Endothelial cell of umbilical vein (primary cell): ENCODE results near the gene PPHLN1.

Experiments
- EZH2 ChIP-seq: IDR thresholded peaks from 2 replicates; pipeline ENCODE4 v1.6.1; 2012; ENCODE audit warnings: borderline replicate concordance, low read depth, mild to moderate bottlenecking, moderate library complexity, low read length, inconsistent platforms; ENCODE audit not compliant: severe bottlenecking
- JUN ChIP-seq: IDR thresholded peaks from 2 replicates; pipeline ENCODE4 v1.6.1; 2011; ENCODE audit warnings: borderline replicate concordance, low read depth; ENCODE audit not compliant: insufficient read length, insufficient read depth
- POLR2A ChIP-seq: IDR thresholded peaks from 2 replicates; pipeline ENCODE4 v1.6.1; 2012; ENCODE audit warnings: low read depth, mild to moderate bottlenecking, control low read depth, low read length
- TF ChIP-seq, protein P1 (sequence below), 2 donors: IDR thresholded peaks; 1 replicate in 1 of 2; 2 replicates in 1 of 2; pipeline ENCODE4 v1.5.1; 2011; ENCODE audit warnings: low read length in 2 of 2, mild to moderate bottlenecking in 2 of 2, moderate library complexity in 2 of 2, control low read depth in 1 of 2, inconsistent platforms in 1 of 2, low read depth in 1 of 2; ENCODE audit not compliant: insufficient read depth in 1 of 2; ENCODE audit errors: extremely low read depth in 1 of 2

DNA sequence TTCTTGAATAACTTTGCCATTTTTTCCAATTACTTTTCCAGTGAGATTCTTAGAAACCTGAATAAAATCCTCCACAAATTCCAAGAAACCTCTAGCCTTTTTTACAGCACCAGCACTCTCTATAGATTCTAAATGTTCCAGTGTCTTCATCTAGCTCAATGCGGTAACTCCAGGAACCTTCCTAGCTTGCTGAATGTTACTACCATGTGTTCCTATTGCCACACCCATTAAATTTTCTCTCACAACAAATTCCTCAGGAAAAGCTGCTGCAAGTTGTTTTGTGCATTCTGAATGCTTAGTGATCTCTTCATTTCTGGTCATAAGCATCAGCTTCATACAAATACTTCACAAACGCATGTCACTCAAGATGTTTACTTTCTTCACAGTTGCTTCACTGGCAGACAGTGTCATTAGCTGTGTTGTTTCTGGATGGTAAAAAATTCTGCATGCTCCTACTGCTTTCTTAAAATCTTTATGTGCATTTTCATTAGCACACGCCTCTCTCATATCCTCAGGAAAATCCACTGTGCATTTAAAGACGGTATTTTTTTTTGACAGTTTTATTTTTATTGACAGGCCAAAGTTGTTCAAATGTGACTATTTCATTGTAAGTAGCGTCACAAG, 106.7 kb downstream of the PPHLN1 start:
- no peak for TF ChIP-seq JUN
- TF ChIP-seq, protein P1, sequence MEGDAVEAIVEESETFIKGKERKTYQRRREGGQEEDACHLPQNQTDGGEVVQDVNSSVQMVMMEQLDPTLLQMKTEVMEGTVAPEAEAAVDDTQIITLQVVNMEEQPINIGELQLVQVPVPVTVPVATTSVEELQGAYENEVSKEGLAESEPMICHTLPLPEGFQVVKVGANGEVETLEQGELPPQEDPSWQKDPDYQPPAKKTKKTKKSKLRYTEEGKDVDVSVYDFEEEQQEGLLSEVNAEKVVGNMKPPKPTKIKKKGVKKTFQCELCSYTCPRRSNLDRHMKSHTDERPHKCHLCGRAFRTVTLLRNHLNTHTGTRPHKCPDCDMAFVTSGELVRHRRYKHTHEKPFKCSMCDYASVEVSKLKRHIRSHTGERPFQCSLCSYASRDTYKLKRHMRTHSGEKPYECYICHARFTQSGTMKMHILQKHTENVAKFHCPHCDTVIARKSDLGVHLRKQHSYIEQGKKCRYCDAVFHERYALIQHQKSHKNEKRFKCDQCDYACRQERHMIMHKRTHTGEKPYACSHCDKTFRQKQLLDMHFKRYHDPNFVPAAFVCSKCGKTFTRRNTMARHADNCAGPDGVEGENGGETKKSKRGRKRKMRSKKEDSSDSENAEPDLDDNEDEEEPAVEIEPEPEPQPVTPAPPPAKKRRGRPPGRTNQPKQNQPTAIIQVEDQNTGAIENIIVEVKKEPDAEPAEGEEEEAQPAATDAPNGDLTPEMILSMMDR (IDR thresholded peaks at IDR 0.05; ENCODE audit: extremely low read depth in 1 of 2, insufficient read depth in 1 of 2, low read depth in 1 of 2, low read length in 2 of 2) = no peak
- TF ChIP-seq EZH2 = no peak
- TF ChIP-seq POLR2A = no peak
